Endothelial cell of umbilical vein (primary cell): ENCODE results near the gene PLCD4. TPM values are rescaled to one million over a fixed set of nuclear protein-coding genes. Genes with fewer than 3 reads are reported as not detected.

Source experiments
- BruUV-seq: library from RNA; stranded (reverse); fragments of 400-500 nt; replicated peaks from 2 replicates; lab custom pipeline; 2021; lab: Mats Ljungman, UMichigan
- CTCF ChIA-PET: fragments of 300-600, 350-600 bp; sonication (Branson Sonifier 250); formaldehyde crosslinking; loops from one replicate; lab custom pipeline; 2021; ENCODE audit warnings: antibody characterized with exemption, inconsistent platforms; lab: Charles Lee
- POLR2A ChIA-PET: fragments of 300-600, 350-600 bp; sonication (Branson Sonifier 250); formaldehyde crosslinking; loops from one replicate; lab custom pipeline; 2021; ENCODE audit warnings: antibody characterized with exemption, inconsistent platforms; lab: Charles Lee
- DNase-seq: peaks from one replicate; pipeline ENCODE4 v3.0.0-alpha.2; 2011; ENCODE audit warnings: low read depth, low spot score
- FAIRE-seq: peaks from 2 replicates; lab custom pipeline; 2011; peaks lifted over from hg19 to GRCh38; lab: Jason Lieb, UNC
- H2AFZ ChIP-seq: 2 replicates; pipeline ENCODE4 v1.6.0; 2012; ENCODE audit warnings: low read depth, low read length, control low read depth, inconsistent platforms
- H3K27ac ChIP-seq: 2 replicates; pipeline ENCODE4 v1.5.1; 2011; ENCODE audit warnings: low read depth, mild to moderate bottlenecking, control low read depth, low read length, moderate library complexity; ENCODE audit not compliant: insufficient read depth
- H3K27me3 ChIP-seq, 2 experiments: 2 replicates each; pipeline versions ENCODE4 v1.6.0 to v1.6.1; 2011; ENCODE audit warnings: low read length in 2 of 2, mixed read lengths in 1 of 2; ENCODE audit not compliant: control insufficient read depth in 2 of 2, insufficient read depth in 2 of 2
- H3K36me3 ChIP-seq, 2 experiments: 2 replicates in 1 of 2; 3 replicates in 1 of 2; pipeline ENCODE4 v1.5.1; 2011; ENCODE audit warnings: low read length in 2 of 2, mild to moderate bottlenecking in 1 of 2, moderate library complexity in 1 of 2; ENCODE audit not compliant: control insufficient read depth in 2 of 2, insufficient read depth in 2 of 2; ENCODE audit errors: extremely low read depth in 1 of 2
- H3K4me1 ChIP-seq: 3 replicates; pipeline ENCODE4 v1.5.1; 2011; ENCODE audit warnings: mild to moderate bottlenecking, low read length; ENCODE audit not compliant: control insufficient read depth, insufficient read depth; ENCODE audit errors: extremely low read depth
- H3K4me2 ChIP-seq: 2 replicates; pipeline ENCODE4 v1.6.1; 2011; ENCODE audit warnings: low read length, control low read depth, mixed read lengths; ENCODE audit not compliant: insufficient read depth
- H3K4me3 ChIP-seq, 3 experiments: fragments of 200-600 bp in 1 of 3; sonication (generic), shearing (Covaris generic) in 1 of 3; replicated peaks in 1 of 3; 2 replicates each; pipeline ENCODE4 v1.5.1; 2011 to 2016; ENCODE audit warnings: control low read depth in 3 of 3, low read length in 3 of 3, mild to moderate bottlenecking in 2 of 3, inconsistent platforms in 1 of 3, low read depth in 1 of 3, moderate library complexity in 1 of 3; ENCODE audit not compliant: insufficient read depth in 1 of 3
- H3K79me2 ChIP-seq: 2 replicates; pipeline ENCODE4 v1.6.0; 2012; ENCODE audit warnings: low read length, inconsistent platforms; ENCODE audit not compliant: control insufficient read depth, insufficient read depth
- H3K9ac ChIP-seq: replicated peaks from 2 replicates; pipeline ENCODE3; 2011; ENCODE audit warnings: low read length, control low read depth; ENCODE audit not compliant: insufficient read depth; ENCODE audit errors: extremely low read depth
- H3K9me1 ChIP-seq: replicated peaks from 3 replicates; pipeline ENCODE4 v1.6.0; 2011; ENCODE audit warnings: mild to moderate bottlenecking, low read length; ENCODE audit not compliant: control insufficient read depth, insufficient read depth; ENCODE audit errors: extremely low read depth
- H3K9me3 ChIP-seq: replicated peaks from 2 replicates; pipeline ENCODE4 v1.5.1; 2012; ENCODE audit warnings: low read length, inconsistent platforms; ENCODE audit not compliant: control insufficient read depth, insufficient read depth
- H4K20me1 ChIP-seq: replicated peaks from 2 replicates; pipeline ENCODE3; 2011; ENCODE audit warnings: mild to moderate bottlenecking, low read length; ENCODE audit not compliant: control insufficient read depth, insufficient read depth; ENCODE audit errors: extremely low read depth
- EZH2 ChIP-seq: IDR thresholded peaks from 2 replicates; pipeline ENCODE4 v1.6.1; 2012; ENCODE audit warnings: borderline replicate concordance, low read depth, mild to moderate bottlenecking, moderate library complexity, low read length, inconsistent platforms; ENCODE audit not compliant: severe bottlenecking
- FOS ChIP-seq: IDR thresholded peaks from 2 replicates; pipeline ENCODE4 v1.6.1; 2011; ENCODE audit warnings: mild to moderate bottlenecking, low read length, moderate library complexity, borderline replicate concordance; ENCODE audit not compliant: insufficient read depth
- GATA2 ChIP-seq: IDR thresholded peaks from 2 replicates; pipeline ENCODE4 v1.7.0; 2011; ENCODE audit warnings: low read depth, mild to moderate bottlenecking, moderate library complexity, mixed read lengths, low read length; ENCODE audit not compliant: insufficient read length, insufficient read depth
- JUN ChIP-seq: IDR thresholded peaks from 2 replicates; pipeline ENCODE4 v1.6.1; 2011; ENCODE audit warnings: borderline replicate concordance, low read depth; ENCODE audit not compliant: insufficient read length, insufficient read depth
- MYC ChIP-seq: IDR thresholded peaks from one replicate; pipeline ENCODE4 v1.6.1; 2011; ENCODE audit warnings: mild to moderate bottlenecking, low read depth, low read length
- POLR2A ChIP-seq: IDR thresholded peaks from 2 replicates; pipeline ENCODE4 v1.6.1; 2012; ENCODE audit warnings: low read depth, mild to moderate bottlenecking, control low read depth, low read length
- POLR2AphosphoS5 ChIP-seq: IDR thresholded peaks from 2 replicates; pipeline ENCODE4 v1.6.1; 2012; ENCODE audit warnings: low read depth, mild to moderate bottlenecking, control low read depth, low read length, moderate library complexity; ENCODE audit not compliant: insufficient read depth
- dilution Hi-C: fragments of 300-500 bp; cut with MboI; formaldehyde crosslinking; loops from one replicate; pipeline ENCODE4 v1.15.0; 2019; ENCODE audit warnings: low sequenced_read_pairs; ENCODE audit not compliant: extremely low pct_ligation_motif_present
- intact Hi-C: fragments of 100-400 bp; cut with micrococcal nuclease; formaldehyde crosslinking; loops from one replicate; pipeline ENCODE4 v1.10.0; 2022
- polyA plus RNA-seq, 4 experiments: library from polyadenylated mRNA; depleted of rRNA in 3 of 4; stranded (reverse) in 3 of 4; unstranded in 1 of 4; fragments of >200 nt; gene quantifications; 2 replicates each; pipeline versions ENCODE4 v1.2.1 to v1.2.3, GENCODE V29; 2011 to 2012; ENCODE audit warnings: missing spikeins in 1 of 4
- total RNA-seq: library from RNA; stranded (reverse); gene quantifications from 2 replicates; pipeline ENCODE4 v1.2.3, GENCODE V29; 2021
- TF ChIP-seq, protein P1 (sequence below): IDR thresholded peaks from 2 replicates; pipeline ENCODE4 v1.6.1; 2011; ENCODE audit not compliant: insufficient read depth, insufficient read length
- TF ChIP-seq, protein P2 (sequence below), 2 donors: IDR thresholded peaks; 1 replicate in 1 of 2; 2 replicates in 1 of 2; pipeline ENCODE4 v1.5.1; 2011; ENCODE audit warnings: low read length in 2 of 2, mild to moderate bottlenecking in 2 of 2, moderate library complexity in 2 of 2, control low read depth in 1 of 2, inconsistent platforms in 1 of 2, low read depth in 1 of 2; ENCODE audit not compliant: insufficient read depth in 1 of 2; ENCODE audit errors: extremely low read depth in 1 of 2

The PLCD4 gene
- total and polyA plus RNA-seq, 2 donors (not counting 3 experiments of a cell fraction or from before 2014, with no cell fraction given), result 2.2 to 3.1 TPM

DNA sequence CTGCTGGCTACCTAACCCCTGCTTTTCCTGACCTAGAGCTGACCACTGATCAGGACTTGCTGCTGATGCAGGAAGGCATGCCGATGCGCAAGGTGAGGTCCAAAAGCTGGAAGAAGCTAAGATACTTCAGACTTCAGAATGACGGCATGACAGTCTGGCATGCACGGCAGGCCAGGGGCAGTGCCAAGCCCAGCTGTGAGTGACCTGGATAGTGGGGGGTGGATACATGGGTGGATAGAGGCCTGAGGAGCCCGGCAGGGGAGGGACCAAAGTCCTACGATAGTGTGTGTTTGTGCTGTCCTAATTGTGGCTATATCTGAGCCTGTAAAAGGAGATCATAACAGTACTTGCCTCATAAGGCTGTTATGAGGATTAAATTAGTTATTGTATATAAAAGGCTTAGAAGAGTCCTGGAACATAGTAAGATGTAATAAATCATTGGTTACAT is 8.2 kb downstream of the PLCD4 start:
- no peak overlapping the region for H3K9ac ChIP-seq
- H2AFZ ChIP-seq, result no peak overlapping the region
- H3K27ac ChIP-seq, result no peak overlapping the region
- intact Hi-C loops (no loop called here), dilution Hi-C loops (no loop called here)
- no peak for FAIRE-seq
- DNase-seq, result no peak
- BruUV-seq, result no TSS peak
- H4K20me1 ChIP-seq, result no peaks in the 10 kb centered on the region
- H3K9me3 ChIP-seq, result no peaks in the 10 kb centered on the region
- H3K36me3 ChIP-seq, result no peaks in the 10 kb centered on the region
- H3K4me2 ChIP-seq, result no peak overlapping the region
- peaks cover 0 to 4% of the 10 kb centered on the region in 2 experiments for H3K27me3 ChIP-seq
- H3K79me2 ChIP-seq, result no peaks in the 10 kb centered on the region
- no peak overlapping the region for H3K4me3 ChIP-seq
- TF ChIP-seq, protein P1, sequence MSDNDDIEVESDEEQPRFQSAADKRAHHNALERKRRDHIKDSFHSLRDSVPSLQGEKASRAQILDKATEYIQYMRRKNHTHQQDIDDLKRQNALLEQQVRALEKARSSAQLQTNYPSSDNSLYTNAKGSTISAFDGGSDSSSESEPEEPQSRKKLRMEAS, result no peak
- TF ChIP-seq FOS, result no peak
- TF ChIP-seq MYC, result no peak
- TF ChIP-seq JUN, result no peak
- no peak for TF ChIP-seq EZH2
- TF ChIP-seq, protein P2, sequence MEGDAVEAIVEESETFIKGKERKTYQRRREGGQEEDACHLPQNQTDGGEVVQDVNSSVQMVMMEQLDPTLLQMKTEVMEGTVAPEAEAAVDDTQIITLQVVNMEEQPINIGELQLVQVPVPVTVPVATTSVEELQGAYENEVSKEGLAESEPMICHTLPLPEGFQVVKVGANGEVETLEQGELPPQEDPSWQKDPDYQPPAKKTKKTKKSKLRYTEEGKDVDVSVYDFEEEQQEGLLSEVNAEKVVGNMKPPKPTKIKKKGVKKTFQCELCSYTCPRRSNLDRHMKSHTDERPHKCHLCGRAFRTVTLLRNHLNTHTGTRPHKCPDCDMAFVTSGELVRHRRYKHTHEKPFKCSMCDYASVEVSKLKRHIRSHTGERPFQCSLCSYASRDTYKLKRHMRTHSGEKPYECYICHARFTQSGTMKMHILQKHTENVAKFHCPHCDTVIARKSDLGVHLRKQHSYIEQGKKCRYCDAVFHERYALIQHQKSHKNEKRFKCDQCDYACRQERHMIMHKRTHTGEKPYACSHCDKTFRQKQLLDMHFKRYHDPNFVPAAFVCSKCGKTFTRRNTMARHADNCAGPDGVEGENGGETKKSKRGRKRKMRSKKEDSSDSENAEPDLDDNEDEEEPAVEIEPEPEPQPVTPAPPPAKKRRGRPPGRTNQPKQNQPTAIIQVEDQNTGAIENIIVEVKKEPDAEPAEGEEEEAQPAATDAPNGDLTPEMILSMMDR (IDR thresholded peaks at IDR 0.05; ENCODE audit: extremely low read depth in 1 of 2, insufficient read depth in 1 of 2, low read depth in 1 of 2, low read length in 2 of 2), result no peak
- no peak for TF ChIP-seq POLR2AphosphoS5
- TF ChIP-seq GATA2, result no peak
- no peak for TF ChIP-seq POLR2A
- no peaks in the 10 kb centered on the region for H3K4me1 ChIP-seq
- ChIA-PET POLR2A (no interaction called here), CTCF (interaction anchor here (4.1 kb wide), 1 partner anchor 9 kb away, joined by 15 read pairs; the partner anchor contains the start of gene PLCD4)
- H3K9me1 ChIP-seq, result no peaks in the 10 kb centered on the region
